ENCODE results near the gene FAM9C. TPM values are rescaled to one million over a fixed set of nuclear protein-coding genes. Genes with fewer than 3 reads are reported as not detected.

Gene FAM9C
- total RNA-seq, 1 experiment from 2014 or later = not detected

GRCh38 chrX:13091111-13091765, 46.8 kb upstream of the FAM9C start:
- TF ChIP-seq EZH2 (IDR thresholded peaks at IDR 0.05; ENCODE audit: low read depth) = no peak
- TF ChIP-seq CTCF (conservative IDR thresholded peaks at IDR 0.05) = no peak
- Histone ChIP-seq H2AFZ (no peak overlapping the region), H3F3A (ENCODE audit: insufficient read depth, low read depth) (no peaks in the 10 kb centered on the region), H3K9me2 (ENCODE audit: insufficient read depth) (no peaks in the 10 kb centered on the region), H3K9me3 (ENCODE audit: insufficient read depth, low read depth) (no peaks in the 10 kb centered on the region), H3K36me3 (ENCODE audit: low read depth) (no peaks in the 10 kb centered on the region), H3K4me3 (no peak overlapping the region), H3K4me1 (replicated peaks; ENCODE audit: insufficient read depth) (peaks cover 6% of the 10 kb centered on the region; the same call in 1 of the 2 replicates), H3K27ac (no peak overlapping the region), H3K79me2 (ENCODE audit: low read depth) (no peaks in the 10 kb centered on the region), H3K27me3 (ENCODE audit: insufficient read depth, low read depth) (no peaks in the 10 kb centered on the region), H3K4me2 (no peak overlapping the region), H4K20me1 (ENCODE audit: insufficient read depth) (no peaks in the 10 kb centered on the region)
- BruUV-seq (replicated peaks) = no TSS peak
- ChIA-PET POLR2A (ENCODE audit: unreplicated experiment) (no interaction called here), CTCF (no interaction called here)
- intact Hi-C loops (cut with micrococcal nuclease; ENCODE audit: unreplicated experiment) = no loop called here
- DNase-seq = no peak

DNA sequence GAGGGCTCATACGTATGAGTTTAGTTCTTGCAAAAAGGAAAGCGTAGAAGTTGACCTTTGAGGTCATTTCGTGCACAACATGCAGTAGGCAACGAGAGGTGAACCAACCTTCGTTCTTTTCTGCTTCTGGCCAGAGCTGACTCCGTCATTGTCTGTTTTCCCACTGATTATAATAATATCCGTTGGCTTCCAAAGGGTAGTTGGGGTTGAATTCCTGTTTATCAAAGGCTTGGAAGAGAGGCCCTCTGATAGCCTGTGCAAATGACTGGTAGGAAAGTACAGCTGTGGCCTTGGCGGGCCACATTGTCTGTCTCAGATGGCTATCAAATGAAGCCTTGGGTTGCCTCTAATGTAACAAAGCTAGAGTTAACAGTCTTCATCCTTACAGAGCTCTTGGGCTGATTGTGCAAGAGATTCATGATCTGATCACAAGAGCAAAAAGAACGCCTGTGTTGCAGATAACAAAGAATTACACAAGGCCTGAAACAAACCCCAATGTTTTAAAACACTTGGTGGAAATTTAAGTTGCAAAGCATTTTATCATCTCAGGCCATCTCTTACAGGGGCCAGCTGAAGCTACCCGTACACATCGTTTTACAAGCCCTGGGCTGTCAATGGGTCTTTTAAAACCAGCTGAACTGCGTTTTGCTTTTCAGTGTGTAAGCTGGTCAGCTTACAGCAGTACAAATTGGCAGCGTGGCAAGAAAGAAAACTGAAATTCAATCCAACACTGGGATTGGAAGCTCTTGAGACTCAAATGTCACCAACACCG, 46.1 kb upstream of the FAM9C start:
- Histone ChIP-seq H3K27me3 (ENCODE audit: insufficient read depth, low read depth) (no peaks in the 10 kb centered on the region), H3K4me1 (replicated peaks; ENCODE audit: insufficient read depth) (peaks cover 6% of the 10 kb centered on the region; the same call in 1 of the 2 replicates), H4K20me1 (ENCODE audit: insufficient read depth) (no peaks in the 10 kb centered on the region), H3K36me3 (ENCODE audit: low read depth) (no peaks in the 10 kb centered on the region), H3K4me3 (no peak overlapping the region), H3F3A (ENCODE audit: insufficient read depth, low read depth) (no peaks in the 10 kb centered on the region), H3K9me2 (ENCODE audit: insufficient read depth) (no peaks in the 10 kb centered on the region), H3K9me3 (ENCODE audit: insufficient read depth, low read depth) (no peaks in the 10 kb centered on the region), H3K79me2 (ENCODE audit: low read depth) (no peaks in the 10 kb centered on the region), H2AFZ (no peak overlapping the region), H3K4me2 (no peak overlapping the region), H3K27ac (no peak overlapping the region)
- DNase-seq = no peak
- no peak for TF ChIP-seq CTCF (conservative IDR thresholded peaks at IDR 0.05)
- no peak for TF ChIP-seq EZH2 (IDR thresholded peaks at IDR 0.05; ENCODE audit: low read depth)
- ChIA-PET POLR2A (ENCODE audit: unreplicated experiment) (no interaction called here), CTCF (no interaction called here)
- intact Hi-C loops (cut with micrococcal nuclease; ENCODE audit: unreplicated experiment) = no loop called here
- no TSS peak for BruUV-seq (replicated peaks)

DNA sequence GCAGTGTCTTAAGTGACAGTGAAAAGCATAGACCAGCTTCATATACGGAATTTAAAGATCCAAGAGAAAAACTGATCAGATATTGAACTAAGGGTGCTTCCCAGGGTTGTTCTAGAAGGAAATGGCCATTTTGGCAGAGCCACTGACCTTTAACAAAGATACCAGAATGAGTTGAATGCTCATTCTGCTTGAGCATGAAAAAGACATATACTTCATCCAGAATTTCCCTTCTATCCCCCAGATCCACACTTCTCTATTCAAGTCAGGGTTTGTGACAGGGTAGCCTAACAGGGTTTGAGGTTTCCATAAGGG, 45.6 kb upstream of the FAM9C start:
- Histone ChIP-seq H3K27me3 (ENCODE audit: insufficient read depth, low read depth) (no peaks in the 10 kb centered on the region), H3K79me2 (ENCODE audit: low read depth) (no peaks in the 10 kb centered on the region), H3F3A (ENCODE audit: insufficient read depth, low read depth) (no peaks in the 10 kb centered on the region), H3K9me3 (ENCODE audit: insufficient read depth, low read depth) (no peaks in the 10 kb centered on the region), H3K4me3 (no peak overlapping the region), H4K20me1 (ENCODE audit: insufficient read depth) (no peaks in the 10 kb centered on the region), H3K36me3 (ENCODE audit: low read depth) (no peaks in the 10 kb centered on the region), H2AFZ (no peak overlapping the region), H3K9me2 (ENCODE audit: insufficient read depth) (no peaks in the 10 kb centered on the region), H3K4me1 (replicated peaks; ENCODE audit: insufficient read depth) (peaks cover 6% of the 10 kb centered on the region; the same call in 1 of the 2 replicates), H3K27ac (no peak overlapping the region), H3K4me2 (no peak overlapping the region)
- TF ChIP-seq CTCF (conservative IDR thresholded peaks at IDR 0.05) = no peak
- TF ChIP-seq EZH2 (IDR thresholded peaks at IDR 0.05; ENCODE audit: low read depth) = no peak
- POLR2A ChIA-PET (ENCODE audit: unreplicated experiment) = no interaction called here
- no TSS peak for BruUV-seq (replicated peaks)
- intact Hi-C loops (cut with micrococcal nuclease; ENCODE audit: unreplicated experiment) = no loop called here
- CTCF ChIA-PET = no interaction called here
- no peak for DNase-seq
